AG04449 (cell line): Measurements from ENCODE around the gene NPAS3.

ENCODE experiments used
- CTCF ChIA-PET: fragments of 350-600 bp; formaldehyde crosslinking; extraction: SDS; loops from one replicate; lab custom pipeline; 2021; ENCODE audit warnings: antibody characterized with exemption; lab: Yijun Ruan, JAX
- POLR2A ChIA-PET: fragments of 400-600, 350-600 bp; formaldehyde crosslinking; extraction: SDS; loops from one replicate; lab custom pipeline; 2020; ENCODE audit warnings: antibody characterized with exemption, inconsistent platforms; lab: Yijun Ruan, JAX
- DNase-seq: peaks from one replicate; pipeline ENCODE4 v3.0.0-alpha.2; 2010; ENCODE audit warnings: low read depth, low spot score
- H3K4me3 ChIP-seq: 2 replicates; pipeline ENCODE4 v1.5.1; 2011; ENCODE audit warnings: low read depth, mild to moderate bottlenecking, control low read depth, low read length
- CTCF ChIP-seq: IDR thresholded peaks from one replicate; pipeline ENCODE4 v1.5.1; 2011; ENCODE audit warnings: mild to moderate bottlenecking, moderate library complexity, low read length, control low read depth, inconsistent platforms; ENCODE audit not compliant: insufficient read depth; ENCODE audit errors: missing control alignments

Gene NPAS3

GRCh38 chr14:33191855-33192254, 253.2 kb downstream of the NPAS3 start:
- CTCF ChIA-PET = no interaction called here
- no peak for DNase-seq
- no peak for TF ChIP-seq CTCF
- H3K4me3 ChIP-seq = no peak overlapping the region
- POLR2A ChIA-PET = no interaction called here

DNA sequence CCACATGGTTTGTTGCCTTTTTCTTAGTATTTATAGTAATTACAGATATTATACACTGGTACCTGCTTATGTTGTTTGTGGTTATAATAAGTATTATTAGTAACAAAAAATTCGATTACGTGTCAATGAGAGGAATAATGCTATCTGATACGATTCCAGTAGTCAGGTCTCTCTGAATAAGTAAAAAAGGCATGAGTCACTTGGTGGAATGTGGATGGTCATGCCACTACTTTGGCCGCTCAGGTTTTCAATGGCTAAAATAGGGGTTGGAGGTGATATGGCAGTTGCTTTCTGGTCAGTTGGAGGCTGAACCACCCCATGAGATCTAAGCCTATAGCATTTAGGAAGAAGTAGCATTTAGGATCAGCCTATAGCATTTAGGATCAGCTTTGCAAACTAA, 255.9 kb downstream of the NPAS3 start:
- CTCF ChIA-PET = no interaction called here
- no peak for DNase-seq
- no peak for TF ChIP-seq CTCF
- POLR2A ChIA-PET = no interaction called here
- H3K4me3 ChIP-seq = no peak overlapping the region

GRCh38 chr14:33198684-33199083, 260.0 kb downstream of the NPAS3 start:
- POLR2A ChIA-PET = no interaction called here
- DNase-seq = no peak
- H3K4me3 ChIP-seq = no peak overlapping the region
- CTCF ChIA-PET = no interaction called here
- no peak for TF ChIP-seq CTCF

DNA sequence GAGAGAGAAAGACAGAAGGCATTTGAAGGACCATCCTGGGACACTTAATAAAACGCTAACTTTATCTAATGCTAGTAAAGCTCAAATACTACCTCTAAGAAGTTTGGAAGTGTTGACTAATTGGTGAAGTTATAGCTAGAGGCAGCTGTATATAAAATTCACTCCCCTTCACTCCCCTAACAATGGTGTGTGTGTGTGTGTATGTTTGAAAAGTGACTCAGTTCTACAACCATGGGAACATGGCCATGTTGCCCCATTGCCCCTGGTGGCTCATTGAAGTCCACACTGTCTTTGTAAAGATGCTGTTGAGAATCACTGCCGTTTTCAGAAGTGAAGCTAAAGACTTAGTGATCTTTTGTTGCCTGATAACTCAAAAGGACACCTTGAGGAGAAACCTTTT, 262.4 kb downstream of the NPAS3 start:
- no peak for DNase-seq
- no peak overlapping the region for H3K4me3 ChIP-seq
- no peak for TF ChIP-seq CTCF
- CTCF ChIA-PET = no interaction called here
- POLR2A ChIA-PET = no interaction called here

GRCh38 chr14:33206981-33207380, 268.3 kb downstream of the NPAS3 start:
- no peak overlapping the region for H3K4me3 ChIP-seq
- POLR2A ChIA-PET = no interaction called here
- TF ChIP-seq CTCF = no peak
- no peak for DNase-seq
- CTCF ChIA-PET = no interaction called here

DNA sequence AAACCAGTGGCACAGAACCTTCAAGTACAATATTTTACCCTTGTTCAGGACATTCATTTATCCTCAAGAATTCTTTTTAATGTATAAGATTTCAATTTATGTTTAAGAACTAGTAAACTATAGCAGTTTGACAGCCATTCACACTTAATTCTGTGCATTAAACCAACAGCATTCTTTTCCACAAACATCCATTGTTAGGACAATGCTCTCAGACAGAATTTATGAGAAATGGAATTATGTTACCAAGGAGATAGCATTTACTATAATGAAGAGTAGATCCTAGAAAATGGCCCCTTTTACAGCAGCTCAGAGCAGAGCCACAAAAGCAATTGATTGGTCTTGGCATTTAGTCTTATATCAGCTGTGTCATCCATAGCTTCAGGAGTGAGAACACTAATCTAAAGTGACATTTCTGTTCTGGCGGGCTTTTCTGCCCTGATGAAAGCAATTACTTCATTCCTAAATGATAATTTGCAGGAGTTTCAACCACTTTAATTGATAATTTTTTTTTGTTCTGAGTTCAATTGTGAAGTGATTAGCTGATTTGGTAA, 268.9 kb downstream of the NPAS3 start:
- DNase-seq = no peak
- ChIA-PET POLR2A (no interaction called here), CTCF (no interaction called here)
- no peak overlapping the region for H3K4me3 ChIP-seq
- no peak for TF ChIP-seq CTCF
